HG02642 (cell line): ENCODE data around the gene PLCXD1.

Source experiments
- ATAC-seq: cut with Tn5 transposase; IDR thresholded peaks from one replicate; pipeline ENCODE4 v1.9.1; 2021; ENCODE audit warnings: mild to moderate bottlenecking; ENCODE audit not compliant: unreplicated experiment, poor library complexity

PLCXD1 gene

GRCh38 chrX:332496-332860 is 51.3 kb downstream of the PLCXD1 start:
- no peak for ATAC-seq

- no peak for ATAC-seq
Measured at GRCh38 chrX:332916-333610, 51.9 kb downstream of the PLCXD1 start.

- no peak for ATAC-seq
Measured at GRCh38 chrX:333611-334311, 52.6 kb downstream of the PLCXD1 start.

- ATAC-seq = no peak
Measured at GRCh38 chrX:334331-334891, 53.2 kb downstream of the PLCXD1 start.

GRCh38 chrX:334971-335757 is 54.0 kb downstream of the PLCXD1 start:
- no peak for ATAC-seq

GRCh38 chrX:335758-336155 is 54.6 kb downstream of the PLCXD1 start:
- ATAC-seq = no peak

- ATAC-seq = no peak
Measured at GRCh38 chrX:336227-336626, 55.0 kb downstream of the PLCXD1 start.

GRCh38 chrX:337331-337831 is 56.2 kb downstream of the PLCXD1 start:
- ATAC-seq = no peak

- no peak for ATAC-seq
Measured at GRCh38 chrX:338281-338835, 57.2 kb downstream of the PLCXD1 start.

- no peak for ATAC-seq
Measured at GRCh38 chrX:338836-339400, 57.7 kb downstream of the PLCXD1 start.

- ATAC-seq = no peak
Measured at GRCh38 chrX:340121-340520, 58.9 kb downstream of the PLCXD1 start.

- no peak for ATAC-seq
Measured at GRCh38 chrX:340641-341423, 59.7 kb downstream of the PLCXD1 start.

- ATAC-seq = no peak
Measured at GRCh38 chrX:341541-342101, 60.4 kb downstream of the PLCXD1 start.

- no peak for ATAC-seq
Measured at GRCh38 chrX:344371-344901, 63.3 kb downstream of the PLCXD1 start.

GRCh38 chrX:345020-345925 is 64.1 kb downstream of the PLCXD1 start:
- no peak for ATAC-seq

GRCh38 chrX:346034-346813 is 65.0 kb downstream of the PLCXD1 start:
- ATAC-seq = no peak
